ENCODE results near the gene RDH12.

RDH12 gene

DNA sequence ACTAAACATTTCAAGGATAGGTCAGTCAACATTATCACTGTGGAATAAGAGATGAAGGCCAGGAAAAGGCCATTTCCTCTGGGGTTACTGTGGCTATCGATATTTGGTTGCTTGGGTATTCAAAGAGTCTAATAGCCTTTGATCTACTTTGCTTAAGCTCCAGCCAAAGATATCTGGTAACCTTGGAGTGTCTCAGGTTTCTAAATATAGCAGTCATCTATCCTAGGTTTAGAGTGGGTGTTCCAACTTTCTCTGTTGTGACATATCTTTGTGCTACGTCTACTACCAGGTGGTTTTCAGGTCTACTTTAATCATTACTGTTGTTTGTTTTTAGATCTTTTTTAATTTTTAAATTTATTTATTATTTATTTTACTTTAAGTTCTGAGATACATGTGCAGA, 42.4 kb downstream of the RDH12 start:
- in situ Hi-C loops (cut with MboI; ENCODE audit: low sequenced_read_pairs), result no loop called here

GRCh38 chr14:67746927-67747326, 45.2 kb downstream of the RDH12 start:
- in situ Hi-C loops (cut with MboI; ENCODE audit: low sequenced_read_pairs), result no loop called here

DNA sequence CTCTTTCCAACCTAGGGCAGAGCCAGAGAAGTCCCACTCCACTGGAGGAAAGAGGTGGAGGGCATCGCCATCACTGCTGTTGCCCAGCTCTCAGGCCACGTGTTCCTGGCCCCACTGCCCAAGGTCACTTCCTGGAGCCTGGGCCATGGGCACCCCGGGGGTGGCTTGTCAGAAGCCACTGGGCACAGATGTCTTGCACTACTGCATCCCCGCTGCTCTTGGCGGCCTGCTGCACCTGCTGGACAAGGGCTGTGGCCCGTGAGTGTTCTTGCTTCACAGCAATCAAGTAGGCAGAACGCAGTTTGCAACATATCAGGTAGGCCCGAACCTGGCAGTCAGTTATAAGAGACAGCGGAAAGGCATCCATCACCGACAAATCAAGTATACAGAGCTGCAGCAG, 46.6 kb downstream of the RDH12 start:
- in situ Hi-C loops (cut with MboI; ENCODE audit: low sequenced_read_pairs), result no loop called here

DNA sequence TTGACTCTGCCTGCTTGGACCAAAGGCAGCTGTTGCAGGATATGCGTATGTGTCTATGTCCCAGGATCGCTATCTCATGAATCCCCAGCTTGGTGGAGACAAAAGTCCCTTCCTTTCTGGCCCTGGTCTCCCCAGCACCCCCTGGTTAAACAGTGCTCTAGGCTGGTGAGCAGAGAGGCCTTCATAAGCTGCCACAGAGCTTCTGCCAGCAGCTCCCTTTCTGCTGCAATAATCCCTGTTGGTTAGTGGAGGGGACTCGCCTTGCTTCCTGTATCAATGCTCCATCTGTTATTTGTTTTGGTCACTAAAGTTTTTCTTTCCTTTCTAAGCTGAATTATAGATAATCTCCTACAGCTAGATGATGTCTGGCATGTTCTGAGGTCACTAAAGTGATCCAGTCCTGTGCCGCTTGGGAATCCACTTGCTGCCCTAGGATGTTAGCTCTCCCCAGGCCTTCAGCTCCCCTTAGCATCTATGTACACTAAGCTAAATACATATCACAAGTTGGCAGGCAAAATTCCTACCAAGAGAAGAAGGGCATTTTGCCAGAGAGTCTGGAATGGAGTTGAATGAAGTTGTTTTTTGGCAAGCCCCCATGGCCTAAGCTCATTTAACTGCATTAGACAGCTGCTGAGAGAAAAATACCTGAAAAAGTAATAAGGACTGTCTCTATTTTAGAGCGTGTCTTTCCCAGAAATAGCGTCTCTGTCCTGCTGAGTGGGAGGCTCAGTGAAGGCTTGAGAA, 47.8 kb downstream of the RDH12 start:
- in situ Hi-C loops (cut with MboI; ENCODE audit: low sequenced_read_pairs), result no loop called here

DNA sequence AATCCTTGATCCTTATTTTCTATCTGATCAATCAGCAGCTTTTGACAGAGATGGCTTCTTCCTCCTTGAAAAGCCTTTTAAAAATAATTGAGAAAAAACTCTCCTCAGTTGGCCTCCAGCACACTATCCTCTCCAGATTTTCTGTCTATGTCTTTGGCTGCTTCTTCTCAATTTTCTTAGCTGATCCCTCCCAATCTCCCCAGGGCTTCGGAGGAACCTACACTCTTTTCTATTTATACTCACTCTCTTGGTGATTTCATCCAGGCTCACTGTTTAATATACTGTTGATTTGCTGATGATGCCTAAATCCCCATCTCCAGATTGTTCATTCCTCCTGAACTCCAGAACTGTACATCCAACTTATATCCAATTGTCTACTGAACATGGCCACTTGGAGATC, 54.8 kb downstream of the RDH12 start:
- in situ Hi-C loops (cut with MboI; ENCODE audit: low sequenced_read_pairs), result no loop called here

- in situ Hi-C loops (cut with MboI; ENCODE audit: low sequenced_read_pairs), result no loop called here
These were observed 55.5 kb downstream of the RDH12 start for GRCh38 chr14:67757175-67757574.

GRCh38 chr14:67759916-67760315, 58.2 kb downstream of the RDH12 start:
- in situ Hi-C loops (cut with MboI; ENCODE audit: low sequenced_read_pairs), result no loop called here

DNA sequence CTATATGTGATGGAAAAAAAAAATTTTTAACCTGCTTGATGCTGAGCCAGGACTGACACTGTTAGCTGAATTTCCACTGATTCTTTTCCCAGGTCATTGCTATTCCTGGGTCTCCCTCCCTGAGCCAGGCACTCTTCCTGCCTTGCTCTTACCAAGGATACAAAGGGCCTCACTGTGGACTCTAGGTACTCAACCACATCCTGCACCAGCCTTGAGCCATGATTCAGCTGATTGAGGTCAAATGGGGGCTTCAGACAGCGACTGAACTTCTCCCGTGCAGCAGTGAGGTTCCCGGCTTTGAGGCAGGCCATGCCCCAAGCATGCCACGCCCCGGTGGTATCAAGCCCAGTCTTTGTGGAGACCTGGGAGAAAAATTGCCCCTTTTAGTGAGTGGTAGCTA, 60.4 kb downstream of the RDH12 start:
- in situ Hi-C loops (cut with MboI; ENCODE audit: low sequenced_read_pairs), result no loop called here

DNA sequence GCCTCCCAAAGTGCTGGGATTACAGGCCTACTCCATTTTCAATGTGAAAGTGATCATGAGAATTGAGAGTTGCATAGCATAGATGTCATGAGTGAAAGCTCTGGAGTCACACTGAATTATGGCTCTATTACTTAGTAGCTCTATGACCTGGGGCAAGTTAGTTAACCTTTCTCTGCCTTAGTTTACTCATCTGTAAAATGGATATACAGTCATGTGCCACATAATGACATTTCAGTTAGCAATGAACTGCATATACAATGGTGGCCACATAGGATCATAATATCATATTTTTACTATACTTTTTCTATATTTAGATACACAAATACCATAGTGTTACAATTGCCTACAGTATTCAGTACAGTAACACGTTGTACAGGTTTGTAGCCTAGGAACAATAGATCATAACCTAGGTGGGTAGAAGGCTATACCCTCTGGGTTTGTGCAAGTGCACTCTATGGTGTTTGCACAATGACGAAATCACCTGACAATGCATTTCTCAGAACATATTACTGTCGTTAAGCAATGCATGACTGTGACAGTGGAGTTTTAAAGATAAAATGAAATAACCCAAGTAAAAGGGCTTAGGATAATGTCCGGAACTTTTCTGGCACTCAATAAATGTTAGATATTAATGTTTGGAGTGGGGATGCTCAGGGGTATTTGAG, 61.6 kb downstream of the RDH12 start:
- in situ Hi-C loops (cut with MboI; ENCODE audit: low sequenced_read_pairs), result no loop called here

DNA sequence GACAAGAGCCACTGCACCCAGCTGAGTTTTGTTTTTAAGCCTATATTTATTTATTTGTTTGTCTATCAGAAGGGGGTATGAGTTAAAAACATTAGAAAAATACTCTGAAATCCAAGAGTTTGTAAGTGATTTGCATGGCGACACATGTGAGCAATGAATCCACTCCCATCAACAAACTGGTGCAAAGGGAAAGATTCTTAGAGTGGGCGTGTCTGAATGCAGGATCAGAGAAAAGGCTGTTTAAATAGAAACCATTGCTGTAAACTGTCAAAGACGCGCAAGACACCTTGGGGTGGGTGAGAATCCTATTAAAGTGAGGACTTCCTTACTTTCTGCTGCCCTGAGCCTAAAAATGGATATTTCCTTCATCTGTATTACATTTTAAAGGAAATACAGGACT, 62.8 kb downstream of the RDH12 start:
- in situ Hi-C loops (cut with MboI; ENCODE audit: low sequenced_read_pairs), result no loop called here

- in situ Hi-C loops (cut with MboI; ENCODE audit: low sequenced_read_pairs), result no loop called here
These were observed 63.6 kb downstream of the RDH12 start for GRCh38 chr14:67765192-67765834.

- in situ Hi-C loops (cut with MboI; ENCODE audit: low sequenced_read_pairs), result no loop called here
These were observed 64.5 kb downstream of the RDH12 start for GRCh38 chr14:67766035-67766680.

DNA sequence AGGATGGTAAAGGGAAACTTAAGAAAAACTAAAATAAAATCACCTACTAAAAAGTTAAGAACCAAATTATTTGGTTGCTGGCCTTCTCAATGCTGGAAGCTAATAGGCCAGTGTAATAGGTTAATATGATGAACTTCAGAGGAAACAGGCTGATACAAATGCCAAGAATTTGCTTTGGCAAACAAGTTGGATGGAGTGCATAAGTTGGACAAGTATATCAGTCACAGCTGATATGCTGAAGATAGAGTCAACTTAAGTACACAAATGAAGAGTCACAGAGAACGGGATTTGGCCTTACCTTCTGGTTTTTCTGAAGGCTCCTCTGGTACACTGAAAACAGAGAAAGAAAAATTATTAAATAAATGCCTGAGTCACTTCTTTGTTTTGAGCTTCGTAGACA, 66.5 kb downstream of the RDH12 start:
- in situ Hi-C loops (cut with MboI; ENCODE audit: low sequenced_read_pairs), result no loop called here

- in situ Hi-C loops (cut with MboI; ENCODE audit: low sequenced_read_pairs), result no loop called here
These were observed 72.2 kb downstream of the RDH12 start for GRCh38 chr14:67773844-67774377.

DNA sequence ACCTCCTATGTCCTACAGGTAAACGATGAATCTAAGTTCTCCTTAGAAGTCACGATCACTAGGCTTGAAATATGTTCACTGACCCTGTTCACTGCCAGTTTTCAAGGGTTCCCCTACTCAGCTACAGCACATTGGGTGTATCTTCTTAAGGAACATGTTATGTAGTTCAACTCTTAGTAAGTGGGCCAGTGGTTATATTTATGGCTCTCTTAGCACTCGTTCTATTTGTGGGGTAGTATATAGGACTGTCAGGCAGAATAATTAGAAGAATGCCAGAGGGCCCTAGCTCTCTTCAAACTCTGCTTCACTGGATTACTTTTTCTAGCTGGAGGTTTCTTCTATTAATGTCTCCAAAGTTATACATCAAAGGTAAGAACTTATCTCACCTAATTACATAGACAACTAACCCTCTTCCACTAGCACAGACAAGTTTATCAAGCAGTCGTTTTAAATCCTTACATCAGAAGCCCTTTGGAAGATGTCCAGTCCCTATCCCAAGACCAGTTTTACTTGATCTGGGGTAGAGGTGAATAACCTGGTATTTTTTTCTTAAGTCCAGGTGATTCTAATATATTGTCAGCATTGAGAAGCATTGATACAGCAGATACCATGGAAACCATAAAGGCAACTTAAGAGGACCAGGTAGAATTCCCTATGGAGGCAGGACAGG, 75.1 kb downstream of the RDH12 start:
- in situ Hi-C loops (cut with MboI; ENCODE audit: low sequenced_read_pairs), result no loop called here

DNA sequence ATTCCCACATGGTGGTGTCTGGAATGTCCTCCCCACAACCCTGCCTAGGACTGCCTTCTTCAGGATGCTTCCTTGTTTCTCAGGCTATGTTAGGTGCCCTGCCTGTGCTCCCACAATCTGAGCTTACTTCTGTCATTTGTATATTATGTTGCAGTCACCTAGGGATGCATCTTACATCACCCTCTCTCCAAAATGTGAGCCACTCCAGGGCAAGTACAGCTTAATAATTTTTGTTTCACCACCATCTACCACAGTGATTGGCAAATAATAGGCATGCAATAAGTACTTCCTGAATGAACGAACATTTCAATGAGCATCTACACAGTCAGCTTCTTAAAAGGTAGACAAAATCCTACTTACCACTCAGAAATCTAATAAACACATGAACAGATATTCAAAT, 77.1 kb downstream of the RDH12 start:
- in situ Hi-C loops (cut with MboI; ENCODE audit: low sequenced_read_pairs), result no loop called here

- in situ Hi-C loops (cut with MboI; ENCODE audit: low sequenced_read_pairs), result no loop called here
These were observed 80.4 kb downstream of the RDH12 start for GRCh38 chr14:67782090-67782489.

Measured in HL-60/S4 treated with retinoic acid at 250 ng/mL for 4 days and 3 days (cell line).